GM18508 (cell line): ENCODE data around the gene LZTFL1.

Experiments used
- ATAC-seq: cut with Tn5 transposase; IDR thresholded peaks from one replicate; pipeline ENCODE4 v1.9.1; 2021; ENCODE audit warnings: moderate number of reproducible peaks; ENCODE audit not compliant: insufficient read depth, unreplicated experiment

The LZTFL1 gene

GRCh38 chr3:45817831-45818522, 23.9 kb downstream of the LZTFL1 start:
- ATAC-seq: no peak

- no peak for ATAC-seq
Measured at GRCh38 chr3:45816544-45816943, 25.4 kb downstream of the LZTFL1 start.

- ATAC-seq: no peak
Measured at GRCh38 chr3:45814322-45814721, 27.6 kb downstream of the LZTFL1 start.

- no peak for ATAC-seq
Measured at GRCh38 chr3:45807681-45808540, 34.0 kb downstream of the LZTFL1 start.

GRCh38 chr3:45807133-45807532, 34.8 kb downstream of the LZTFL1 start:
- no peak for ATAC-seq

GRCh38 chr3:45806072-45806471, 35.8 kb downstream of the LZTFL1 start:
- ATAC-seq: no peak

GRCh38 chr3:45803252-45803935, 38.5 kb downstream of the LZTFL1 start:
- no peak for ATAC-seq

GRCh38 chr3:45802146-45802545, 39.8 kb downstream of the LZTFL1 start:
- ATAC-seq: no peak

- ATAC-seq: no peak
Measured at GRCh38 chr3:45800611-45801010, 41.3 kb downstream of the LZTFL1 start.

GRCh38 chr3:45799586-45799985, 42.3 kb downstream of the LZTFL1 start:
- ATAC-seq: no peak

- ATAC-seq: no peak
Measured at GRCh38 chr3:45798034-45798433, 43.9 kb downstream of the LZTFL1 start.

GRCh38 chr3:45796902-45797637, 44.8 kb downstream of the LZTFL1 start:
- ATAC-seq: no peak

- no peak for ATAC-seq
Measured at GRCh38 chr3:45795882-45796765, 45.8 kb downstream of the LZTFL1 start, which contains the start of gene SLC6A20. Gene SLC6A20 (minus strand): TSS chr3:45796536. CDS start chr3:45796419, 117 bp downstream.

GRCh38 chr3:45795509-45795881, 46.4 kb downstream of the LZTFL1 start:
- no peak for ATAC-seq

- ATAC-seq: no peak
Measured at GRCh38 chr3:45794660-45795059, 47.3 kb downstream of the LZTFL1 start.

GRCh38 chr3:45794177-45794560, 47.8 kb downstream of the LZTFL1 start:
- ATAC-seq: no peak

- no peak for ATAC-seq
Measured at GRCh38 chr3:45793482-45794176, 48.3 kb downstream of the LZTFL1 start.

- no peak for ATAC-seq
Measured at GRCh38 chr3:45792516-45793172, 49.3 kb downstream of the LZTFL1 start.
